NCI-H2227 treated with DMSO at 0.1 percent for 48 hours (cell line): ENCODE data around the gene HPD.
A peak's percentile ranks its signal among the peaks of the same experiment; 100 is the strongest.
"Not testable (repeated sequence)": the region's sequence is repeated elsewhere in the genome, so short reads cannot be mapped to it uniquely, and the experiment has no call there.

Source experiments
- DNase-seq: peaks from one replicate; lab custom pipeline; 2025; lab: John Stamatoyannopoulos, UW

The HPD gene

DNA sequence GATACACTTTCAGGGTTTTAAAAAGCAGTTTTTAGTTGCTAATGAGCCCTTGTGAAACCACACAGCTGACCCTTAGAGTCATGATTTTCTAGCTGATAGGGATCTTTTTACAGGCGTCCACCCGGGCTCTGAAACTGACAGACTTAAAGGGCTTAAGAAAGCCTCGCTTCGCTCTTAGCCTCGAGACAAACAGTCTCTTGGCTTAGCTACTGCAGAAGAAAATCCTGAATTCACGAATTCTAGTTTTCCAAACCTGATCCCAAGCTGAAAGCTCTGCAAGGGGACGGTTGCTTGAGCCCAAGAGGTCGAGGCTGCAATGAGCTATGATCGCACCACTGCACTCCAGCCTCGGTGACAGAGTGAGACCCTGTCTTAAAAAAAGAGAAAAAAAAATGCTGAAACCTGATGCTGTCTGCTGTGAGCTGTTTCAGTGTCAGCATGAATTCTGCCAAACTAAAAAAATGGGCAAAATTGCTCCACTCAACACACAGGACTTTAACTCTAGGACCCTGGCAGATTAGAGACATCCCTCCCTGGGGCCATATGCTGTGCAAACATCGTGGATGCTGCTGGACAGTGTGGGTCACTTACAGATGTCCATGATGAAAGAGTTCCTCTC lies 3.1 kb upstream of the HPD start:
- DNase-seq: no peak

DNA sequence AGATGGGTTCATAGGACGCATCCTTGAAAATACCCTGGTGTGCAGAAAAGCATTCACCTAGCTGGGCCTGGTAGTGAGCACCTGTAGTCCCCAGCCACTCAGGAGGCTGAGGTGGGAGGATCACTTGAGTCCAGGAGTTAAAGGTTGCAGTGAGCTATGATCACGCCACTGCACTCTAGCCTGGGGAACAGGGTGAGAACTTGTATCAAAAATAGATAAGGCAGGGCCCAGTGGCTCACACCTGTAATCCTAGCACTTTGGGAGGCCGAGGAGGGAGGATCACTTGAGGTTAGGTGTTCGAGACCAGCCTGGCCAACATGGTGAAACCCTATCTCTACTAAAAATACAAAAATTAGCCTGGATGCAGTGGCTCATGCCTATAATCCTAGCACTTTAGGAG lies 2.0 kb upstream of the HPD start:
- not testable (repeated sequence) for DNase-seq

DNA sequence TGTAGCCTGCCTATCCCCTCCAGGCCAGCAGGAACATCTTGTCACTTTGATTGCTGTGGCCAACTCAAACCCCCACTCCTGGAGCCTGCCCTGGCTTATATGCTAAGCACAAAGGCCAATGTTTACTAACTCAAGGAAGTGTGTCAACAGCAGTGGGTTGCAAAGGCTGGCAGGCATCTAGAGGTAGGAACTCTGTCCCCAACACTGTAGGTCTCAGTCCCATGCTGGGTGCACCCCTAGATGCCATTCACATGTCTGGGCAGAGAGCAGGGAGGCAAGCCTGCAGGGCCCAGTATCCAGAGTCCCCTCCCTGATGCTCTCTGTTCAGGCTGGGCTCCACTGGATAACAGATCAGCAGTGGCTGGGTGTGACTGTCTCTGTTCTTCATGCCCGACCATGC lies 1.6 kb upstream of the HPD start:
- no peak for DNase-seq

DNA sequence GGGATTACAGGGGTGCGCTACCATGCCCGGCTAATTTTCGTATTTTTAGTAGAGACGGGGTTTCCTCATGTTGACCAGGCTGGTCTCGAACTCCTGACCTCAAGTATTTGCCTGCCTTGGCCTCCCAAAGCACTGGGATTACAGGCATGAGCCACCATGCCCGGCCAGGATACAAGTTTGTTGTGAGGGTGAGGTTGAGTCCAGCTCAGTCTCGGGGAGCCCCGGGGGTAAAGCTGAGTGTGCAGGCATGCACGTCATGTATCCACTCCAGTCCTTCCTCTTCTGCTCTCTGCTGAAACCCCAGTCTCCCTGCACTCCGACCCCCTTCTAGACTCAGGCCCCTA lies 369 bp downstream of the HPD start:
- no peak for DNase-seq

DNA sequence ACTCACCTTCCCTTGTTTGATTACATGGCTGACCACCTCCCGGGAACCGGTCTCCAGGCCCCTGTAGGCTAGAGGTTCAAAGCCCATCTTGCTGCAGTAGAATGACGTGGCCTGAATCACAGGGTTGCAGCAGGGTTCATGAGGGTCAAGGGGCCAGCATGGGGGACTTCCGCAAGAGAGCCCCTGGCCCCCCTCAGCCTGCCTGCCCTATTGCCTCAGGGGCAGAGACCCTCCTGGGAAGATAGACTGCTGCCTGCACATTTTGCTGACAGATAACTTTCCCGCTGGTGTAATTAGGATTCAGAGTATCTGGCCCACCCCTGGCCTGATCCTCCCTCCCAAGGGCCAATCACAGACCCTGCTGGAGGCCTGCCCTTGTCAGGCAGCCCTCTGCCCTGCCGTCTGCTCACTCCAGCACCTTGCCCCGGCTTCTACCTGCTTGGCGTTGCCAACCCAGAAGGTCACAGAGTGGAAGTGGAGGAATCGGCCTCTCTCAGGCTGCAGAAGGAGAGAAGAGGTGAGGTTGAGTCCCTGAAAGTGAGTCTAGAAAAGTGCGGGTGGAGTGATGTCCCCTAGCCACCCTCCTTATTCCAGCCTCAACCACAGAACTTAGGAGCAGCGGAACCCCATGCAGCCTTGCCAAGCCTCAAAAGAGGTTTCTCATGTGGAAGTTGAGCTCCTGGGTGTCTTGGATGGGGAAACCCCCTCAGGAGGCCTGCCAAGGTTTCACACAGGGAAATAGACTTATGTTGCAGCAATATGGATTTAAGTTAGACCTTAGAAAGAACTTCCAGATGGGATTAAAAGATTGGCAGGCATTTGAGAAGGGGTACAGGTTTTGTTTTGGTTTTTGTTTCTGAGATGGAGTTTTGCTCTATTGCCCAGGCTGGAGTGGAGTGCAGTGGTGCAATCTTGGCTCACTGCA lies 1.1 kb downstream of the HPD start:
- no peak for DNase-seq

DNA sequence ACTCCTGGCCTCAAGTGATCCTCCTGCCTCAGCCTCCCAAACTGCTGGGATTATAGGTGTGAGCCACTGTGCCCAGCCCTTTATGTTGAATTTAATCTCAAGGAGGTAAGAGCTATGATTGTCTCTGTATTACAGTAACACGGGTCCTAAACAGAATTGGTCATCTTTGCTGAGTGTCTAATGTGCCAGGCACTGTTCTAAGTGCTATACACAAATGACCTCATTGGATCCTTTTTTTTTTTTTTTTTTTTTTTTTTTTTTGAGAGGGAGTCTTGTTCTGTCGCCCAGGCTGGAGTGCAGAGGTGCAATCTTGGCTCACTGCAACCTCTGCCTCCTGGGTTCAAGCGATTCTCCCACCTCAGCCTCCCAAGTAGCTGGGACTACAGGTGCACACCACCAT lies 6.3 kb downstream of the HPD start:
- DNase-seq: not testable (repeated sequence)

DNA sequence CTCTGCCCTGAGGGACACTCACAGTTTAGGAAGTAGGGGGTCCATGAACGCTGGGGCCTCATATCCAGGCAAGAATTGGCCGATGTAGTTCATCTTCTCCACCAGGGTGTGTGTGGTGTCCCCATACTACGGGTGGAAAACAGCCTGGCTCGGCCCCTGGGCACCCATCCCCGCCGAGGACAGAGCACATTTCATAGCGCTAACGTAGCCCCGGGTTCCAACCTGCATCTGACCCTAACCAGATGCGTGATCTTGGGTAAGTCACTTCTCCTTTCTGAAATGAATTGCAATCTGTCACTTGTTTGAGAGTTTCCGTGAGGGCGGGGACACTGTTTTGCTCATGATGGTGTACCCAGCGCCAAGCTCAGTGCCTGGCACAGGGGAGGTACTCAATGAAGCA lies 9.0 kb downstream of the HPD start:
- no peak for DNase-seq

DNA sequence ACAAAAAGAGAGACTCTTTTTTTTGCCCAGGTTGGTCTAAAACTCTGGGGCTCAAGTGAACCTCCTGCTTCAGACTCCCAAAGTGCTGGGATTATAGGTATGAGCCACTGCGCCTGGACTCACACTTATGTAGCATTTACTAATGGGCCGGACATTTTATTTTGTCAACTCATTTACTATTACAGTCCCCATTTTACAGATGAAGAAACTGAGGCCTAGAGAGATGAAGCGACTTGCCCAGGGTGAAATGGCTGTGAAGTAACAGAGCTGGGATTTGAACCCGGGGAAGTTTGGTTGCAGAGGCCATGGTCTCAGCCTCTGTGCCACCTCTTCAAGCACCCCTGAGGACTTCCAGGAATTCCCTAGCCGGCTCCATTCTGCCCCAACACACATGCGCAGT lies 9.4 kb downstream of the HPD start:
- DNase-seq: no peak

DNA sequence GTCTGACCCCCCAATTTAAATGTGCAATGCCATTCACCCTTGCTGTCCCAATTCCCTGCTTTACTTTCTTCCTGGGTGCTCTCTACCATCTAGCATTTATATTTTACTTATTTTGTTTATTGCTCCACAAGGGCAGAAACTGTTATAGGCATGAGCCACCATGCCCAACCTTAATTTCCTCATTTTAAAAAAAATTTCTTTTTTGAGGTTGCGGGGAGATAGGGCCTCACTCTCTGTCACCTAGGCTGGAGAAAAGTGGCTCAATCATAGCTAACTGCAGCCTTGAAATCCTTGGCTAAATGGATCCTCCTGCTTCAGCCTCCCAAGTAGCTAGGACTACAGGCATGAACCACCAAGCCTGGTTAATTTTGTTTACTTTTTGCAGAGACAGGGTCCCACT lies 13.0 kb downstream of the HPD start:
- no peak for DNase-seq

DNA sequence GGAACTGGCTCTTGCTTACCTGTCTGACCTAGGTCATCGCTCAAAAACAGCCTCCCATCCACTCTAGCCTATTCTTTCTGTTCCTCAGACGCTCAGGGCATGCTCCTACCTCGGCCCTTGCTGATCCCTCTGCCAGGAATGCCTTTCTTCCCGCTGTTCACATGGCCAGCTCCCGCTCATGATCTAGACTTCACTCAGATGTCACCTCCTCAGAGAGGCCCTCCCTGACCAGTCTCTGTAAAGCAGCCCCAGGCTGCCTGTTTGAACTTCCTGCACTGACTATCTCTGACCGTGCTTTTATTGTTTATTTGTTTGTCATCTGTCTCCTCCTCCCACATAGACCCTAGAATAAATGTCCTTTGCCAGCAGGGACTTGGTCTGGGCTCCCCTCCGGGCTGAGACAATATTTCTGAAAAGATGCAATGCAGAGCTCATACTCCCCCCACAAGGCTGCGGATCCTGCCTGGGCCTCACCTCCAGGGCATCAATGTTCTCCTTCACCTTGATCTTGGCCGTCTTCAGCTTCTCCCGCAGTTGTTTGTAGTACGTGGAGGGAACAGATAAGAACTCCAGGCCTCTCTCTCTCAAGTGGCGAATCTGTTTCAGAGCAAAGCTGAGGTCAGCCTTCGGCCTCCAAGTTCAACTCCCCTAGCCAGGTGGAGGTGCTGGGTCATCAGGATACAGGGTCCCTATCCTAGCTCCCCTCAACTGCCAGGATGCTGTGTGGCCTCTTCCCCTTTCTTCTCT lies 15.2 kb downstream of the HPD start:
- no peak for DNase-seq

DNA sequence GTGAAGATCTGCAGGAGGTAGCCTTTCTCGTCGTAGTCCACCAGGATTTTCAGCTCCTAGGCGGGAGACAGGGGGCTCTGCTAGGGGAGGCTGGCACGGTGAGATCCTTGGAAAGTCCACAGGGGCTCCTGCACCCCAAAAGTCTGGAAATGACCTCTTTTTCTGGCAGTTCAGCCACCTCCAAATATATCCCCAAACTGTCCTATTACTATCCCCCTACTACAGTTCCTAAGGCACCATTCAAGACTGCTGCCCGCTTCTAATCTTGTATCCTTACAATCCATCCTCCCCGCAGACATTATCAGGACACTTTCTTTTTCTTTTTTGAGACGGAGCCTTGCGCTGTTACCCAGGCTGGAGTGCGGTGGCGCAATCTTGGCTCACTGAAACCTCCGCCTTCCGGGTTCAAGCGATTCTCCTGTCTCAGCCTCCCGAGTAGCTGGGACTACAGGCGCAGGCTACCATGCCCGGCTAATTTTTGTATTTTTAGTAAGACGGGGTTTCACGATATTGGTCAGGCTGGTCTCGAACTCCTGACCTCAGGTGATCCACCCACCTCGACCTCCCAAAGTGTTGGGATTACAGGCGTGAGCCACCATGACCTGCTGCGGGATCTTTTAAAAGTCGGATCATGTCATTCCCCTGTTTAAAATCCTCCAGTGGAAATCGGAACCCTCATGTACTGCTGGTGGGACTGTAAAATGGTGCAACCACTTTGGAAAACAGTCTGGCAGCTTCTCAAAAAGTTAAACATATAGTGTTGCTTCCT lies 18.5 kb downstream of the HPD start:
- DNase-seq: no peak

DNA sequence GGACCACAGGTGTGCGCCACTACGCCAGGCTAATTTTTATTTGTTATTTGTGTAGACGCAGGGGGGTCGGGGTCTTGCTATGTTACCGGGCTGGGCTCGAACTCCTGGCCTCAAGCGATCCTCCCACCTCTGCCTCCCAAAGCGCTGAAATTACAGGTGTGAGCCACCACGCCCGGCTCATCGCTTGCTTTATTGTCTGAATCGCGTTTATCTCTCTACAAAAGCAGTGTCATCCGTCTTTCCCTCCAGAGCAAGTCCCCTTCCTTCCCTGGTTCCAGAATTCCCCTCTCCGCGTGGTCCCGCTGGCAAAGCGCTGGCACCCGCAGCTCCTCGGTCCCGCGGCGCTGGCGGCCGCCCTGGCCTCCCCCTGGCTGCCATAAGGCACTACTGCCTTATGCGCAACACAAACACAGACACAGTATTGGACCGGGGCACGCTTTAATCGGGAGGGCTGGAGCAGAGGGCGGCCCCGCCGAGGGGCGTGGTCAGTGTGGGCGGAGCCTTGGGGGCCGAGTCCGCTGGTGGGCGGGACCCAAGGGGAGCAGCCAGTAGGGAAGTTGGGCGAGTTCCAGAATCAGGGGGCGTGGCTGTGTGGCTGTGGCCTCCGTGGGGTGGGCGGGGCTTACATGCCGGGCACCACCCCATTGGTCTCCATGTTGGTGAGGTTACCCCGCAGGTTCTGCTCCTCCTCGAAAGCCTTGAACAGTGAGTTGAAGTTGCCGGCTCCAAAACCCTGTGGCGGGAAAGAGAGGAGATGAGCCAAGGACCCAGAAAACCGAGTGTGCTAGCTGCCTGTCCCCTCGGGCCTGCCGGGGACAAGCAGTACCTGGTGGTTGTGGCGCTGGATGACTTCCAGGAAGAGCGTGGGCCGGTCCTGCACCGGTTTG lies 19.3 kb downstream of the HPD start:
- DNase-seq: peak; percentile 99

DNA sequence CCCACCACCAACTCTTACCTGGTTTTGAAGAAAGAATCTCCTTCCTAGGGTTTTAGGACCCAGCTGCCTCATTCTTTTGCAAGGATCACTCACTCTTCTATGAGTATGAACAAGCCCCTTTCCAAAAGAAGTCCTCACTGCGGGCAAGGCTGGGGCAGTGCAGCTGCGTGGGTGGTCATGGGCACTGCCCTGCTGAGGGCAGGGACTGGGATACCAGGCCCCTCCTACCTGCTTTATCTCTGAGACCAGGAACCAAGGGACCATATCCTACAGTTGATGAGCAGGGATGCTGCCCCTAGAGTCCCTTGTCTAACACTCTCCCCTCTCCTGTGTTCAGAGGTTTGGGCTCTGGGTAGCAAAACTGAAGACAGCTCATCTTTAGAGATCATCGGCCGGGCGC lies 20.5 kb downstream of the HPD start:
- DNase-seq: no peak

DNA sequence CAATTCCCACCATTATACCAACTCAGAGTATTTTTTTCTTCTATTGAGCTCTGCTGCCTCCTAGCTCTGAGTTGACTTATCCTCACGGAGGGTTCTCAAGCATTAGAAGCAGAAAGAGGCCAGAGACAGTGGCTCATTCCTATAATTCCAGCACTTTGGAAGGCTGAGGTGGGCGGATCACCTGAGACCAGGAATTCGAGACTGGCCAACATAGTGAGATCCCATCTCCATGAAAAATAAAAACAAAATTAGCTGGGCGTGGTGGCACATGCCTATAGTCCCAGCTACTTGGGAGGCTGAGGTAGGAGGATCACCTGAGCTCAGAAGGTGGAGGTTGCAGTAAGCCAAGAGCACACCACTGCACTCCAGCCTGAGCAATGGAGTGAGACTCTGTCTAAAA lies 21.0 kb downstream of the HPD start:
- no peak for DNase-seq

DNA sequence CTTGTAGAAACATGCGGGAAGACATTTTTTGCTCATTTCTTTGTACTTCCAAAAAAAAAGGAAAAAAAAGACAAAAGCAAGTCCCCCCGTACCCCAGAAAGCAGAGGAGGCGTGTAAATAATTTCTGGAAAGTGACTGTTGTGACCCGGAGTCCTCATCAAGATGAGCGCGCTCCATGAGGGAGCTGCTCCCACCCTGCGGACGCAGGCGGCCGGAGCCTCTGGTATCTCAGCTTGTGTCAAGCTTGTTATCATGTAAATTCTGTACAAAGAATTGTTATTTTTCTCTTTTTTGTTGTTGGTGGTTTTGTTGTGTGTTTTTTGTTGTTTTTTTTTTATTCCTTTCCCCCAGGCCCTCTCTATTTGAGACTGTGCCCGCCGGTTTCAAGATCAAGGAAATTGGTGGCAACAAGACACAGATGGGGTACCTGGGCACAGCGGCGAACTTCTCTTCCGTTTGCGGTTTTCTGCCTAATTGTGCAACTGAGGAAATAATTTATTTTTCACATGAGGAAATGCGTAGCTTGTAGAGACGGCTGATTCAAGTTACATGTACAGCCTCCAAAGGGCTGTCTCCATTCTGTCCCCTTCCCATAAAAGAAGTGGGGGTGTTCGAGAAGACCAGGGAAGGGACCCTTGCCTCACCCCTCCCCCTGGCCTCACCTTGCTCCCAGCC lies 27.0 kb downstream of the HPD start:
- no peak for DNase-seq

DNA sequence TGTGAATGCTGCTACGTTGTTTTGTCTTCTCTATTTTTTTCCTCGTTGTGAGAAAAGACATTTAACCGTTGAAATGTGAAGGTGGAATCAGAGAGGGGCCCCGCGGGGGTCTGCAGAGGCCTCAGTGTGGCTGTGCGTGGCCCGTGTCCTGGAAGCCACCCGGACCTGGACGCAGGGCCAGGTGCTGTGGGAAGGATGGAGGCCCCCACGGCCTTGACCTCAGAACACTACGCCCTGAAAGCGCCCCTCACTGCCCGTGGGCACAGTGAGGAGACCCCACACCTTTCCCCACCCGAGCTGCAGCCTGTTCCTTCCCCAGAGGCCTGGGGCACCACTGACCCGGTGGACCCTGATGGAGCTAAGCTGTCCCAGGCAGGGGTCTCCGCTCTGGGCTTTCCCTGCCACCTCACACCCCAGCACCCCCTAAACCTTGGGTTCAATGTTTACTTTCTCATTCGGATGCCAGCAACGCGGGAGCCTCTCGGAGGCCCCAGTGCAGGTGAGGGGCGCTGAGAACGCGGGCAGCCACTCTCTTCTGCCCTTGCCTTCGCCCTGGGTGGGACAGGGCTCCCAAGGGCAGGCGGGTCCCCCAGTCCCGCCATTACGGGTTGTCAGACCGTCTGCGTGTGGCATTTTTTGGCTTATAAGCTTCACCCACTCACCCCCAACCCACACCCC lies 27.9 kb downstream of the HPD start:
- no peak for DNase-seq

DNA sequence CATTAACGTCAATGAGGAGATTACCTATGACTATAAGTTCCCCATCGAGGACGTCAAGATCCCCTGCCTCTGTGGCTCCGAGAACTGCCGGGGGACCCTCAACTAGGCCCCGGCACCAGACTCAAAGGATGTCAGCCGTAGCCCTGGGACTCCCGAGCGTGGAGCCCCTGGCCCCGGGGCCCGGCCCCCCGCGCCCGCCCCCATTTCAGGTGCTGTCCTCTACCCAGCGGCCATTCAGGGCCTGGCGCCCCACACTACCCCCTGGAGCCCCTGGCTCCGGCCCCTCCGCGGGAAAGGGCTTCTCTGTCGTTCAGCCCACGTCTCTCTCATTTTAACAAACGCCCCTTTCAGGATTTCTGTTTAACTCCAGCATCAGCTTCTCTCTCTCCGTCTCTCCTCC lies 28.5 kb downstream of the HPD start:
- DNase-seq: no peak

DNA sequence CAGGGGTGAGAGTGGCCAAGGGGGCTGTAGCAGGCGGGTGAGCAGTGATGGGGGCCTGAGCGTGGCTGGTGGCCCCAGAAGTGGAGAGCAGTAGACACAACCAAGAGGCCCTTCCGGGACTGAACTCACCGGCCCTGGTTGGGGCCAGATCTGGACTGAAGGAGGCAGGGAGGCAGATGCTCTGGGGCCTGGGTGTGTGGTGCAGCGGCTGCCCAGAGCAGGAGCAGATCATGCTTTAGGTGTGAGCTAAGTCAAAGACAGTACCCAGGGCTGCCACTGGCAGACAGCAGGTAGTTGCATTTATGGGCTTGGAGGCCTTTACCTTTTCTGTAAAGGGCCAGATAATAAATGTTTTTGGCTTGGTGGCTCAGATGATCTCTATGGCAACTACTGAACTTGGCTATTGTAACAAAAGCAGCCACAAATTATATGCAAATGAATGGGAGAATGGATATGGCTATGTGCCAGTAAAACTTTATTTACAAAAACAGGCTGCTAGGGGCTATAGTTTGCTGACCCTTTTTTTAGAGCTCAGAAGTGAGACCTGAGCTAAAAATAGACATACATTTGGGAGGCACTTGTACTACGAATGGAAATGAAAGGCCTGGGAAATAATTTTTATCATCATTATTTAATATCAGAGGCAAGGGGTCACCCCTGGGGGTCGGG lies 29.3 kb downstream of the HPD start:
- DNase-seq: no peak

DNA sequence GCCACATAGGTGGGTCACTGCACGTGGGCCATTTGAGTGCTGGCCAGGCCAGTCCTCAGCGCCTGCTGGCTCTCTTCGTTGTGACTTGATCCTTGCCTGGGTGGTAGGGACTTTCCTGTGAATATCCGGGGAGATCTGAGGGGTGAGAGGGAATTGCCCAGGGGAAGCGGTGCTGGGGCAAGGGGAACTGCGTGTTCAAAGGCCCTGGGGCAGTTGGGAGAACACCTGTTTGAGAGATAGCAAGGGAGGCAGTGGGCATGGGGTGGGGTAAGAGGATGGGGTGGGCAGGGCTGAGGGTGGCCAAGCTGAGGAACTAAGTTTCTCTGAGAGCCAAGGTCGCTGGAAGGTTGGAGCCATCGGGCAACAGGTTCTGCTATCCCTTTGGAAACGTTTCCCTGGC lies 29.8 kb downstream of the HPD start:
- DNase-seq: no peak

DNA sequence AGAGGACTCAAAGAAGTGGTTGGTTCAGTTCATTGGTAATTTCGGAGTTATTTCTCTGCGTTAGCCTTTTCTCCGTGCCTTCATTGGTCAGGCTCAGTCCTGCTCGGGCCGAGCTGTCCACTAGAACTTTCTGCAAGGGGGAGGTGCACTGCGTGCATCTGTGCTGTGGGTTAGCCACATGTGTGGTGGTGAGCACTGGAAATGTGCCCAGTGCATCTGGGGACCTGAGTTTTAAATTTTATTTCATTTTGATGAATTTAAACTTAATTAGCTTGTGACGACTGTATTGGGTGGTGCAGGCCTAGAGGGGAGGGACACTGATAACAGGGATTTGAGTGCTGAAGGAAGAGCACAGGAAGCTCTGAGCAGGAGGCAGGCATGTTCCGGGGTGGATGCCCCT lies 30.4 kb downstream of the HPD start:
- no peak for DNase-seq
